NB4 (cell line): ENCODE results near the gene PDE8A.

Experiments
- DNase-seq: peaks from one replicate; pipeline ENCODE4 v3.0.0; 2010; ENCODE audit warnings: low read depth
- H3K4me3 ChIP-seq: one replicate; pipeline ENCODE4 v1.5.1; 2011; ENCODE audit warnings: mild to moderate bottlenecking, low read depth, low read length, moderate library complexity
- CTCF ChIP-seq: IDR thresholded peaks from one replicate; pipeline ENCODE4 v1.5.1; 2012; ENCODE audit warnings: low read depth, low read length
- MYC ChIP-seq: IDR thresholded peaks from 2 replicates; pipeline ENCODE4 v1.6.1; 2011; ENCODE audit warnings: low read depth, low read length
- POLR2A ChIP-seq: IDR thresholded peaks from 2 replicates; pipeline ENCODE4 v1.6.1; 2011; ENCODE audit warnings: mild to moderate bottlenecking; ENCODE audit not compliant: insufficient read length; ENCODE audit errors: extremely low read depth
- TF ChIP-seq, protein P1 (sequence below): IDR thresholded peaks from 2 replicates; pipeline ENCODE4 v1.6.1; 2011; ENCODE audit warnings: low read depth, low read length

Gene PDE8A

GRCh38 chr15:84944311-84944710 is 37.3 kb upstream of the PDE8A start:
- DNase-seq: no peak
- H3K4me3 ChIP-seq: no peak overlapping the region
- TF ChIP-seq POLR2A (no peak), MYC (no peak), CTCF (no peak)
- TF ChIP-seq, protein P1, sequence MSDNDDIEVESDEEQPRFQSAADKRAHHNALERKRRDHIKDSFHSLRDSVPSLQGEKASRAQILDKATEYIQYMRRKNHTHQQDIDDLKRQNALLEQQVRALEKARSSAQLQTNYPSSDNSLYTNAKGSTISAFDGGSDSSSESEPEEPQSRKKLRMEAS: no peak

DNA sequence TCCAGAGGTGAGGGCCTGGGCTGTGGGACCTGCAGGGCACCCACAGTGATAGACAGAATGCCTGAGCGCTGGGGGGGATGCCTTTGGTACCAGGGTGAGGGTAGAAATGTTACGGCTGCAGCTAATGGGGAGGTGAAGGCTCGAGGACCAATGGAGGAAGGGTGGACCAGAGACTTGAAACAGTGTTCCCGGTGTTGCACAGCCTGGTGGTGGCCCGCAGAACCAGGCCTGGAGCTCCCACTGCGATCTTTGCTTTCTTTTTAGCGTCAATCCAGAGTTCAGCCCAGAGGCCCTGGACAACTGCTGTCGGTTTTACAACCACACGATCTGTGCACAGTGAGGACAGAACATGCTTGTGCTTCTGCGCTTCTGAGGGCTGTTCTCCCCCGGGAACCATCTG is 36.8 kb upstream of the PDE8A start:
- DNase-seq: no peak
- no peak overlapping the region for H3K4me3 ChIP-seq
- TF ChIP-seq CTCF (no peak), POLR2A (no peak), MYC (no peak)
- TF ChIP-seq, protein P1: no peak

DNA sequence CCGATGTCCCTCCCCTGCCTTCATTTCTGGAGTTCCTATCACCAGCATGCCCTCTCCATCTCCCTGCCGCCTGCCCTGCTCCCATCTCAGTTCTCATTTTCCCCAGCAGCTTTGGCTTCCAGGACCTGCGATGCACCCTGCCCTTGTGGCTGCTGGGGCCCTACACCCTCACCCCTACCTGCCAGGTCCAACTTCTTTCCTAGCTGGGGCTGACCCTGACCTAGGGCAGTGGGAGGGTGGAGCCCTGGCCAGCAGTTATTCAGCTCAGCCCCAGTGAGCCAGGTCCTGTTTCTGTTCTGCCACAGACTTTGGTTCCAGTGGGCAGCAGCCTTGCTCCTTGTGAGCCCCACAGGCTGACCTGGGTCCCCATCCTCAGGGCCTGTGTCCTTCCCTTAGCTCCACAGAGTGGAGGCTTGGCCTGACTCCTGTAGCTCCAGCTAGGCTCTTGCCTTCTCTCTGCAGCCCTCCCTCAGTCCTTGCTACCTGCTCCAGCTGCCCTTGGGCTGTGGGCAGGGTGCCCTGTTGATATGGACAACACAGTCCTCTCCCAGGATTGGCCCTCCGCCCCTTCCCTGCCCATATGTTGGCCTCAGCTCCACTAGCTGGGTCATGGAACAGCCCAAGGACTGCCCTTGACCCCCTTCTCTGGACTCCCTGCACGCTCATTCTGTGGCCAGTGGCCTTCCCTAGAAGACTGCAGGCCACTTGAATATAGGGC is 34.7 kb upstream of the PDE8A start:
- TF ChIP-seq, protein P1: no peak
- TF ChIP-seq MYC: no peak
- TF ChIP-seq POLR2A: no peak
- no peak for TF ChIP-seq CTCF
- no peak for DNase-seq
- H3K4me3 ChIP-seq: no peak overlapping the region

DNA sequence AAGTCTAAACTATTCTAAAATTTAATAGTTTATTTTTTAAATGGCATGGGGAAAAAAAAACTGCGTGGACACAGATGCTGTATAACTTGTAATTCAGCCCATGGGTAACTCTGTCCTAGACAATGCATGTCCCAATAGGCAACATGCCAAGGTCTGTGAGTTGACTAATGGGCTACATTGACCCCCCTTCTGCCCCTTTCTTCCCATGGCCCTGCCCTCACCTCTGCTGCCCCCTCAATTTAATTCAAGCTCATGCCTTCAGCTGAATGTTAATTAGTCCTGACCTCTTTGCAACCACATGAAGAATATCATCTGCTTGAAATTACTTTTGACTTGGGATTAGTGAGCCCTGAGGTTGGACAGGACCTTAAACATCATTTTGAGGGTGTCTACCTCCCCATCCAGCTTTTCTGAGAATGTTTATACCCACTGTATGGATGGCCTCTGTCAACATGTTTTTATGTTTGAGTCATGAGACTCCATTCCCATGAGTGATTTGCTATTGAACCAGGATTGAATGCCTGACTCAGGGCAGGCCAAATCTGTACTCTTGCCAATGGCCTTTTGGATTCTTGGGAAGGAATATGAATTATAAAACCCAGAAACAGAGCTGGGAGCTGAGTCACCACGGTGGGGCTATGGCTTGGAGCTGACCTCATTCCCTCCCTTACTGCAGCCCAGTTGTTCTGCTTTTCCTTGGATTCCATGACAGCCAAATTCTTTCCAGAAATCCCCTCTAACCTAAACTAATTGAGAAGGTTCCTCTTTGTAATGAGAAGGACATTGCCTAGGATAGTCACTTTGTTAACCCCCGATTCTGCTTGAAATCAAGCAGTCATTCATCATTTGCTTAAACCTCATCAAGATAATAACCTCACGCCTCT is 33.5 kb upstream of the PDE8A start:
- DNase-seq: no peak
- no peak overlapping the region for H3K4me3 ChIP-seq
- TF ChIP-seq CTCF: no peak
- TF ChIP-seq MYC: no peak

DNA sequence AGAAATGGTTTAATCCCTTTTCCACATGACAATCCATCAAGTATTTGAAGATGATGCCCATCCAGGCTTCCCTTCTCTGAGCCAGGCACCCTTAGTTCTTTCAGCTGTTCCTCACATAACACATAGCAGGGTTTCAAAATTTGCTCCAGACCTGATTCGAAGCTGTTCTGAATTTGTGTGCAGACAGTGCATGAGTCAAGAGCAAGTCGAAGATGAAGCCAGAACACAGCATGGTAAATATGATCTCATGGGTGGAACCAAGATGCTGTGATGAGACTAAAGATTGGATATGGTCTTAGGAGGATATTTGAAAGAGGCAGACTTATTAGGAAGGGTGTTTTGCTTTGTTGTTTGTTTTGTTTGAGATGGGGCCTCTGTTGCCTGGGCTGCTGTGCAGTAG is 32.6 kb upstream of the PDE8A start:
- DNase-seq: no peak
- H3K4me3 ChIP-seq: no peak overlapping the region
- TF ChIP-seq, protein P1: no peak
- TF ChIP-seq MYC (no peak), POLR2A (no peak), CTCF (no peak)
